NCI-H2081 treated with DMSO at 0.1 percent for 48 hours (cell line): ENCODE results near the gene KRTAP4-8.
"Not testable (repeated sequence)": the region's sequence is repeated elsewhere in the genome, so short reads cannot be mapped to it uniquely, and the experiment has no call there.

ENCODE experiments used
- DNase-seq: peaks from one replicate; lab custom pipeline; 2025; lab: John Stamatoyannopoulos, UW

Gene KRTAP4-8

GRCh38 chr17:41108728-41109386, 10.9 kb upstream of the KRTAP4-8 start:
- DNase-seq = not testable (repeated sequence)

GRCh38 chr17:41107941-41108450, 10.1 kb upstream of the KRTAP4-8 start:
- DNase-seq = no peak

GRCh38 chr17:41105347-41105746, 7.4 kb upstream of the KRTAP4-8 start, which contains the start of gene KRTAP4-9:
KRTAP4-9 (plus strand) TSS chr17:41105389; CDS start chr17:41105389, 0 bp downstream.
- not testable (repeated sequence) for DNase-seq

- not testable (repeated sequence) for DNase-seq
Measured at GRCh38 chr17:41104386-41105038, 6.6 kb upstream of the KRTAP4-8 start.

- no peak for DNase-seq
Measured at GRCh38 chr17:41103896-41104295, 6.0 kb upstream of the KRTAP4-8 start.

- no peak for DNase-seq
Measured at GRCh38 chr17:41101586-41102259, 3.8 kb upstream of the KRTAP4-8 start, which contains the start of gene KRTAP4-16. KRTAP4-16 (minus strand) TSS chr17:41102209; CDS start chr17:41102209, 0 bp downstream.

GRCh38 chr17:41099682-41100480, 1.9 kb upstream of the KRTAP4-8 start:
- DNase-seq = not testable (repeated sequence)

GRCh38 chr17:41098481-41098880, 539 bp upstream of the KRTAP4-8 start:
- DNase-seq = no peak

GRCh38 chr17:41096055-41096454, 1.9 kb downstream of the KRTAP4-8 start:
- DNase-seq = no peak

GRCh38 chr17:41088760-41089352, 9.1 kb downstream of the KRTAP4-8 start:
- not testable (repeated sequence) for DNase-seq

GRCh38 chr17:41084100-41084856, 13.7 kb downstream of the KRTAP4-8 start, which contains the start of gene KRTAP4-7:
KRTAP4-7 (plus strand) TSS chr17:41084150; CDS start chr17:41084207, 57 bp downstream.
- DNase-seq = not testable (repeated sequence)

- not testable (repeated sequence) for DNase-seq
Measured at GRCh38 chr17:41083427-41083826, 14.5 kb downstream of the KRTAP4-8 start.

- no peak for DNase-seq
Measured at GRCh38 chr17:41082626-41083025, 15.3 kb downstream of the KRTAP4-8 start.

GRCh38 chr17:41076788-41077187, 21.2 kb downstream of the KRTAP4-8 start:
- DNase-seq = no peak

- DNase-seq = no peak
Measured at GRCh38 chr17:41073676-41074075, 24.3 kb downstream of the KRTAP4-8 start.

- DNase-seq = no peak
Measured at GRCh38 chr17:41071606-41072360, 26.2 kb downstream of the KRTAP4-8 start.

- DNase-seq = no peak
Measured at GRCh38 chr17:41069031-41069430, 28.9 kb downstream of the KRTAP4-8 start.

- DNase-seq = no peak
Measured at GRCh38 chr17:41067281-41067680, 30.7 kb downstream of the KRTAP4-8 start.

- no peak for DNase-seq
Measured at GRCh38 chr17:41065829-41066624, 31.9 kb downstream of the KRTAP4-8 start, which contains the start of gene KRTAP2-4. KRTAP2-4 (minus strand) TSS chr17:41065879; CDS start chr17:41065845, 34 bp downstream.
